HG03139 (cell line): ENCODE results near the gene MCRIP2.

Source experiments
- ATAC-seq: cut with Tn5 transposase; IDR thresholded peaks from one replicate; pipeline ENCODE4 v1.9.1; 2021; ENCODE audit not compliant: unreplicated experiment

The MCRIP2 gene

DNA sequence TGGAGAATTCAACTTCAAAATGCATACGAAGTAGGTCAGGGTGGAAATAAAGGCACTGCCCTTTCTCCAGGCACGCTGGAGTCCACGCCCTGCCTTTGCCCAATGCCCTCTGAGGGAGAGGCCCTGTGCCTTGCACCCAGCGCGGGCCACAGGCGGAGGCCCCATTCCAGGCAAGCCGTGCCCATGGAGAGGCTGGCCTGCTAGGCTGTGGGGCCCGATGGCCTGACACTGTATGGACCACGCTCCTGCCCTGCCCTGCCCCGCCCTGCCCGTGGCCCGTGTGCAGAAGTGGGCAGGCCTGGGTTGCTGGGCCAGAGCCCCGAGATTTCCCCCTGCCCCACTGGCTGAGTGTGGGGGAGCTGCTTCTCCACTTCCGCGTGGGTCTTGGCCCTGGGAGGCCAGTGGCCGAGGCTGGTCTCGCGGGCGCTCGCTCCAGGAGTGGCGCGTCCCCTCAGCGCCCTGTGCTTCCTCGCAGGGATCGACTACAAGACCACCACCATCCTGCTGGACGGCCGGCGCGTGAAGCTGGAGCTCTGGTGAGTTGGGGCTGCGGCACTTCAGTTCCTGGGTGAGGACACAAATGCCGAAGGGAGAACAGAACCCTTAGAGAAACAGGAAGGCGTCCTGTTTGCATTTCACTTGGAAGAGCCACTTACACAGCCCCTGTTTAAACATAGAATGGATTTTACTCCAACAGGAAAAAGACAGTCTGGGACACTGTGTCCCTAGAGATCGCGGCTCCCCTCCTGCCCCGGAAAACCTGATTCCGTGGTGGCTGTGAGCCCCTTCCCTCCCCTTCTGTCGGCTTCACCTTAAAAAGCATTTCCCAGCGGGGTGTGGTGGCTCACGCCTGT, 24.7 kb upstream of the MCRIP2 start:
- no peak for ATAC-seq

DNA sequence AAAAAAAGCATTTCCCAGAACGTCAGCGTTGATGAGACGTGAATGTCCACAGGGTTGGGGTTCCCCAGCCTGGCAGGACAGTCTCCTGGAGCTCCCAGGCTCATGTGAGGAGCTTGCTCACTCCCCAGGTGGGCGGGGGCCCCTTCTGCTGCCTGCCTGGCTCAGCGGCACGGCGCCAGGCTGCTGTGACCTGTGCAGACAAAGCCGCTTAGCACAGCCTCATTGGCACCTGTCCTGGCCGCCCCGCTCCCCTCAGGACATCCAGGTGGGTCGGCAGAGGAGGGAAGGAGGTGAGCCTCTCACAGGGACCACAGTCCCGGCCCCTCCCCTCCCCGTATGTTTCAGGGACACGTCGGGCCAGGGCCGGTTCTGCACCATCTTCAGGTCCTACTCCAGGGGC, 23.8 kb upstream of the MCRIP2 start:
- ATAC-seq: no peak

DNA sequence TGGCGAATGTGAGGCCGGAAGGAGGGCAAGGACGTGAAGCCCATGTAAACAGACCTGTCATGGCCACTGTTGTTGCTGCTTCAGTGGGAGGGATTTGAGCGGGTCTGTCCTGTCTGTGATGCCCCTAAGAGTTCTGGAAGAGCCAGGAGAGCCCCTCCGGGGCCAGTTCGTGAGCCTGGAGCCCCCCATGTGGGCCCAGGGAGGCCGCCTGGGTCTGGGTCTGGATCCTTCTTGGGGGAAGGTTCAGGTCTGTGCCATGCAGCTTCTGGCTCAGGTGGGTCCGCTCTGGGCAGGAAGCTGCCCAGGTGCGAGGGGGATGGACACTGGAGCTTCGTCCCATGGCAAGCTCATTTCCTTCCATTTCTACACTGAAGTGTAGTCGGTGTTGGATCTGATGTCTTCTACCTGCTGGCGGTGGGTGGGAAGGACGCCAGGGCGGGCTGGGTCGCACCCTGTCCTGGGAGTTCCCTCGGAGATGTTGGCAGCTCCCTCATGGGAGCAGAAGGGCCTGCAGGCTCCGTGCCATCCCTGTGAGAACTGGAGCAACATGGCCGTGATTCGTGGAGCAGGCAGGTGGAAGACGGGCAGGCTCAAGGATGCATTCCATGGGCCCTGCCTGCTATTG, 22.0 kb upstream of the MCRIP2 start:
- no peak for ATAC-seq

DNA sequence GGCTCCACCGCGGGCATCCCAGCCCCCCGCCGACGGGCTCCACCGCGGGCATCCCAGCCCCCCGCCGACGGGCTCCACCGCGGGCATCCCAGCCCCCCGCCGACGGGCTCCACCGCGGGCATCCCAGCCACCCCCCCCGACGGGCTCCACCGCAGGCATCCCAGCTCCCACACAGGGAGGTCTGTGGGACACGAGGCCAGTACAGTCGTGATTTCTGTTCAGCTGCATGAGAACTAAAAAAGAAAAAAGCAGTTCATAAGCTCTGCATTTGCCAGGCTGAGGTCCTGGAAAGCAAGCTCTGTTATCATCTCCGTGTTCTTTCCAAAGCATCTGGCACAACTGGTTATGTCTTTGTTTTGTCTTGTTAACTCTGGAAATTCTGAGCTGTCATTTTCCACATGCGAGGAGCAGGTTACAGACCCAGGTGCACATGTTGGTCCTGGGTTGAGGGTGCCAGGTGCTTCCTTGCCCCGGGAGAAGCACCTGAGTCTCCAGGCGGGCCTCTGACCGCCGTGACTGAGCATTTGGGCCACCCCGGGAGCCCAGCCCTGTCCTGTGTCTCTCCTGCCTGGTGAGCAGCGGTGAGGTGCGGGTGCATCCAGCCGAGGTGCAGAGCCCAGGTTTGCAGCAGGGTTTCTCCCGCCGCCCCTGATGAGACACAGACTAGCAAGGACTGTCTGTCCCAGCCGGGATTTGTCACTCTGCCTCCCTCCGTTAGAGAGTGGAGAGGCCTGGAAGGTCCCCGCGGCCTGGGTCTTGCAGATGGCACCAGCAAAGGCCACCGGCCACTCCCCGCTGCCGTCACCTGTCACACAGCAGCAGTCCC, 20.7 kb upstream of the MCRIP2 start:
- ATAC-seq: no peak

DNA sequence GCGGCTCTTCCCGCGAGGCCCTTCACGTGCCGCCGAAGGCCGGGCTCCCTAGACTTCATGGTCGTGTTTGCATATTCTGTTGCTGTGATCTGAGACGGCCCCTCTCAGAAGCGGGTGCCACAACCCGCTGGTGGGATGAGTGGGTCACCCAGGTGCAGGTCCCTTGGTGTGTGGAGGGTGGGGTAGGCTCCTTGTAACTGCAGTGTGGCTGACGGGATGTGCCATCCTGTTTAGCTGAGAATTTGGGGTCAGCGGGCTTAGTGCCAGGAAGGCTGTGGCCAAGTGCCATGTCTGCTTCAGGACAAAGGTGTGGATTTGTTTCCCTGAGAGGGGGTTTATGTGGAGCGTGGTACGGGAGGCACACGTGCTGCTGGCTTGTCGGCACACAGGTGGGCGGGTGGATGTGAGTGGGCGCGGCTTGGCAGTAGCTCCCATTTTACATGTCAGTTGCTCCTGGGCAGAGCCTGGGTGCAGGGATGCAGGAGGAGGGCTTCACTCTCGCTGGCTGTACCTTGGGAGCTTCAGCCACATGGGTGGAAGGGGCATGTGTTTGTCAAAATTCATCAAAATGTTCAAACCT, 20.0 kb upstream of the MCRIP2 start:
- no peak for ATAC-seq

DNA sequence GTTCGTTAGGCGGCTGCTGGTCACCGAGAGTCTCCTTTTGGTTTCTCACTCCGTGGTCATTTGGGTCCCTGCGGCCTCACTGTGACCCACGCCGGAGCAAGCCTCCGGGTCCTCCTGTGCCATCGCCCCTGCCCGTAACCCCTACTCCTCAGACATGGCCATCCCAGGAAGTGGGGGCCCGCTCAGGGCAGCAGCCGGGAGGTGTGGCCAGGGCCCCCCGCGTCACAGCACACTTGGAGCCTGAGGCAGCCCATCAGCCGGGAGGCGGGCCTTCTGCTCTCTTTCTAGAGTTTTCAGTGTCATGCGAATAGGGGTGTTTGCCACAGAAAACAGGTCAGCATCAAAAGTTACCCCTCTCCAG, 18.7 kb upstream of the MCRIP2 start:
- ATAC-seq: no peak

DNA sequence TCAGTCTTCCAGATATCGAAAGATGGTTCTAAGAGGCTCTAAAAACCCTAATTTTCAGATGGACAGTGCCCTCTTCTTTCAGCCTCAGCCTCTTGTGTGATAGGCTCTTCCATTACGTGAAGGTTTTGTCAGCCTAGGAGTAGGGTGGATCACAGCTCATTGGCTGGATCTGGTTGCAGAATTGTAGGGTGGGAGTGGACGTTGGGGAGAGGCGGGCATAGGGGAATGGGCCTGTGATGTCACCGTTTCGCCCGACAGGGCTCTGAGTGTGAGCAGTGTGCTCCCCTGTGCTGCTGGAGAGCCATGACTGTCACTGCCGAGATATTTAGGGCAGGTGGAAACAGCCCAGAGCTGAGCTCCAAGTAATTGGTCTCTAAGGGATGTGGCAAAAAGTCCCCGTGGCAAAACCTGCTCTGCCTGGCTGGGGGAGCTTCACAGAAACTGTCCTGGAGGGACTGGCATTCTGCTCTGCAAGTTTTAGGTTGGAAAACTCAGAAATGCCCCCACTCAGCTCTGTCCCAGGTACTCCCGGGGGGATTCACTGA, 17.0 kb upstream of the MCRIP2 start:
- no peak for ATAC-seq

DNA sequence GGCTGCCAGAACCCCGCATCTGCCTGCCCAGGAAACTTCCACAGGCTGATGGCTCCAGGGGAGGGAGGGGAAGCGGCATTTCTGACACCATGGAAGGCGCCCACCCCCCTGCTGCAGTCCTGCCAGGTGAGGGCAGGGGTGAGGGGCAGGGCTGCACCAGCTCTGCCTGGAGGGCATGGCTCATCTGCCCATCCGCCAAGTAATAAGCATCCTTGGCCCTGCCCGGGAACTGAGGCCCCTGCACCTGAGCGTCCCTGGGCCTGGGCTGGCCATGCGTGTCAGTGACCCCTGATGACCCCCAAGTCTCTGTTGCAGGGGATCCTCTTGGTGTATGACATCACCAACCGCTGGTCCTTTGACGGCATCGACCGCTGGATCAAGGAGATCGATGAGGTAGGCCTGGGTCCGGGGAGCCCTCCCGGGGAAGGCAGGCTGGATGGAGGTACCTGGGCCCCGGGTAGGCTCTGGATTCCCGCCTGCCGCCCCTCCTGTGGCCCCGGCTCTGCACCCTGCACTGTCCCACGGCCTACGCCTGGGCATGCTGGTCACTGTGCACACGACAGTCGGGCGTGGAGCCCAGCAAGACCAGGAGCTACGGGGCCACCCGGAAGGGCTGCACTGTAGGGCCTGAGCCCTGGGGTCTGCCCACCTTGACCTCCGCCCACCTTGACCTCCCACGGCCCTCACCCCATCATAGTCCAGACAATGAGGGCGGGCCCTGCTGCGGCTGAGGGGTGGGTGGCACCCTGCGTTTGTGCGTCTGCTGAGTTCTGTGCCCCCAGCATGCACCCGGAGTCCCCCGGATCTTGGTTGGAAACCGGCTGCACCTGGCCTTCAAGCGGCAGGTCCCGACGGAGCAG, 16.3 kb upstream of the MCRIP2 start:
- ATAC-seq: no peak

DNA sequence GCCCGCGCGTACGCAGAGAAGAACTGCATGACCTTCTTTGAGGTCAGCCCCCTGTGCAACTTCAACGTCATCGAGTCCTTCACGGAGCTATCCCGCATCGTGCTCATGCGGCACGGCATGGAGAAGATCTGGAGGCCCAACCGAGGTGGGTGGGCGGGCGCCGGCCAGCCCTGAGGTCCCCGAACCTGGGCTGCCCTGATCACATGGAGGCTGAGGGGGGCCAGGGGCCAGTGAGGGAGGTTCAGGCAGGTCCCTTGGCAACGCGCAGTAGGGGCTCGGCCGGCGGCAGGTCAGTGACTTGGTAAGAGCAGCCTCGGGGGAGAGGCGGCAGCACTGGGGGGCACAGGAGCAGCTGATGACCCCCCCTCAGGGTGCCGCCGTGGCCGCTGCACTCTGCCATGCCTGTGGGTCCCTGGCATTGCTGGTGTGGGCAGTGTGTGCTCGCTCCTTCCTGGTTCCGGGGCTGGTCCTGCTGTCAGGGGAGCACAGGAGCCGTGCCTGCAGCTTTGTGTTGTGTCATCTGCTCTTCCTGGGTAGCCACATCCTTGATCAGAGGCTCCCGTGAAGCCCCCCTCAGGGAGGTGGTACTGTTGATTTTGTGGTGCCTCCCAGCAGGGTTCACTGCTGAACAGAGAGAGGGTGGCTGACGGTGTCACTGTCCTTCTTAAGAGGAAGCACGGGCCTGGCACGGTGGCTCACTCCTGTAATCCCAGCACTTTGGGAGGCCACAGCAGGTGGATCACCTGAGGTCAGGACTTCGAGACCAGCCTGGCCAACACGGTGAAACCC, 15.5 kb upstream of the MCRIP2 start:
- no peak for ATAC-seq

DNA sequence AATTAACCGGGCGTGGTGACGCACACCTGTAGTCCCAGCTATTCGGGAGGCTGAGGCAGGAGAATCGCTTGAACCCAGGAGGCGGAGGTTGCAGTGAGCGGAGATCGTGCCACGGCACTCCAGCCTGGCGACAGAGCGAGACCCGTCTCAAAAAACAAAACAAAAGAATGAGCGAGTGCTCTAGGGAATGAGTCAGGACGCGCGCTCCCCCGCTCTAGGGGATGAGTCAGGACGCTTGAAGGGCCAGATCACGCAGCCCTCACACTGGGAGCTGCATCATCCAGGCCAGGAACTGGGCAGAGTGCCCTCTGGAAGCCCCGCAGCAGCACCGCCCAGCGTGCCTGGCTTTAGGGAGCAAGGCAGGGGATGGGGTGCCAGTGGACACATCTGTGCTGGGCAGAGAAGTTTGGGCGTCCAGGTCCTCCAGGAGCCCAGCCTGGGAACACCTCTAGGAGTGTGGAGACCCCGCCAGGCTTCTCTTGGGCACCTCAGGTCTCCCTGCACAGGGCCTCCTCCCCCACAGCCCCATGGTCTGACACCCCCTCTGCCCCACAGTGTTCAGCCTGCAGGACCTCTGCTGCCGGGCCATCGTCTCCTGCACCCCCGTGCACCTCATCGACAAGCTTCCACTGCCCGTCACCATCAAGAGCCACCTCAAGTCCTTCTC, 14.7 kb upstream of the MCRIP2 start:
- no peak for ATAC-seq

DNA sequence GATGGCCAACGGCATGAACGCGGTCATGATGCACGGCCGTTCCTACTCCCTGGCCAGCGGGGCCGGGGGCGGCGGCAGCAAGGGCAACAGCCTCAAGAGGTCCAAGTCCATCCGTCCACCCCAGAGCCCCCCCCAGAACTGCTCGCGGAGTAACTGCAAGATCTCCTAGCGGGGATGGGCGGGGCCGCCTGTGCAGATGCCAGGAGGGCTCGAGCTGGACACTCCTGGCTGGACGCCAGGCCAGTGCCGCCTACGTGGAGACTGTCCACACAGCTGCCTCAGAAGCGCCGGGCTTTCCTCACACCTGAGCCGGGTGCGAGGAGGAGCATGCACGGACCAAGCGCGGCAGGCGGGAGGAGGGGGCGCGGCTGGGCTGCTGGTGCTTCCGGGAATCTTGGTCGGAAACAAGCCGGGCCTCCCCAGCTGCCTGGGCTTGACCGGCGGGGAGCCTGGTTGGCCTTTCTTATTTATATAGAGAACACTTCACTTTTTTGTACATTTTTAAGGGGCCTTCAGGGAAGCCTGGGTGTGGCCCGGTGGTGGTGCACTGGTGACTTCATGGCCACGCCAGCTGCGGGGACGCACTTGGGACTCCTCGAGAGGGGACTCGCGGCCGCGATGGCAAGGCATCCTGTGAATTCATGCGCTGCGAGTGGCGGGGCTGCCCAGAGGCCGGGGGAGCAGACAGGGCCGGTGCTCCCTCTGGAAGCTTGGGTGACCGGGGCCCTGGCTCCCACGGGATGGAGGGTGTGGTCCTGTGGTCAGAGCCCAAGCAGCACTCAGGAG, 14.0 kb upstream of the MCRIP2 start:
- no peak for ATAC-seq

DNA sequence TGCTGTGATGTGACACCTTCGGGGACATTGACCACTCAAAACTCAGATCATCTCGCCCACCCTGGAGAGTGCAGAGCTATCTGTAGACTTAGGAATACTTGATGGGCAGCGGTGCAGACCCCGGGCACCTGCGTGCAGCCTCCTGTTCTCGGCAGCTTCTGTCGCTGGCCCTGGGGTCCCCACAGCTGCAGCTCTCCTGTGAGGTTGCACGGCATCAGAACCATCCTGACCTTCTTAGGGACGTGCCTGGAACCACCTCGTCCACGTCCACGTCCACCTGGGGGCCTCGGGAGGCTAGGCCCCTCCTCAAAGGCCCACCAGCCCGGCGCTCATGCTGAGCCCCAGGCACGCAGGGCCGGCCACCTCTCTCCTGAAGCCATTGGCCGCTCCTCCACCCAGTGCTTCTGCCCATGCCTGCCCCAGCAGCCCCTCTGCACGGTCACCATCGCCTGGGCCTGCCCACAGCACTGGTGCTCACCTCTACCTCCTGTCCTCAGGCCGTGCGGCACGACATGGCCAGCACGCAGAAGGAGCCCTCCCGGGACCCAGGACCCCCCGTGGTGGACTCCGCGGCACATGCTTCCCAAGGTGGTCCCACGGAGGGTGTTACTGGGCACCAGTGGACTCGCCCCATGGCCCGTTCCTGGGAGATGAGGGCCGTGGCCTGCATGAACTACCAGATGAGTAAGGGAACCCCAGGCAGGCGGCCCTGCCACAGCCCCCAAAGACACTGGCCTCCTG, 13.1 kb upstream of the MCRIP2 start:
- ATAC-seq: no peak

DNA sequence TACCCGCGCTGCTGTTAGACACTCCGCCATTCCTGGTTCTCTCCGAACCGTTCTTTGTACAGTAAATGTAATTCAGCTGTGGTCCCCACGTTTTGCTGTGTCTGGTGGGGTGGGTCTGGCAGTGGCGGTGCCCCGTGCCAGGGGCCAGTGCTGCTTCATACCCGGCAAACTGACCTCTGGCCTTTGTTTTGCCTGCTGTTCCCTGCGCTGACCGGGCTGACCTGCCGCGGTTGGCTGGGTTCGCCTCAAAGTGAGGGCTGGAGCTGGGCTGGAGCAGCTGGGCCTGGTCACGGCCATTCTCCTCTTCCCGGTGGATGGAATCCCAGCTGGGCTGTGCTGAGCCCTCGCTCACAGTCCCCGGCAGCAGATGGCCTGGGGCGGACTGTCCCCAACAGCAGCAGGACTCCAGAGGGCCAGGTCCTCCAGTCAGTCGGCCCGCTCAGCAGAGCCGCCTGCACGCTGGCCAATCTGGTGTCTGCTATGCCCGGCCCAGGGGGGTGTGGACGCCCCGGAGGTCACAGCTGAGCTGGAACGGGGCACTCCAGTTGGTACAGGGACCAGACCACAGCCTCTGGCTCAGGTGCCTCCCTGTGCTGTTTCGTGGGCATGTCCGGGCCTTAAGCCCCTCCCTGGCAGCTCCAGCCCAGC, 12.3 kb upstream of the MCRIP2 start:
- ATAC-seq: no peak

DNA sequence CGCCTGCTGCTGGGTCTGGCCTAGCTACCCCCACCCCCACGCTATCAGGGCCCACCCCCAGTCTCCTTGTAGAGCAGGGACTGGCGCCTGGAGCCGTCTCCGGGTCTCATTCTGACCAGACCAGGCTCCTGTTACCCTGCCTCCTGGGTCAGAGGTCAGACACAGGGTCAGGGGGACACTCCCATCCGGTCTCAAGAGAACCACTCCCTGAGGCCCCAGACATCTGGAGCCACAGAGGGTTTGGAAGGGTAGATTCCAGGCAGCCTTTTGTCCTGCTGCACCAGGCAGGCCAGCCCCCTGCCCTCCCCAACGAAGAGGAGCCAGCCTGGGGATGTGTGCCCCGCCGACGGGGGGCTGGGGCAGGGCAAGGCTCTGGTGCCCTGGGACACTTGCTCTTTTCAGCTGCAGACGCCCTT, 11.8 kb upstream of the MCRIP2 start:
- ATAC-seq: no peak

DNA sequence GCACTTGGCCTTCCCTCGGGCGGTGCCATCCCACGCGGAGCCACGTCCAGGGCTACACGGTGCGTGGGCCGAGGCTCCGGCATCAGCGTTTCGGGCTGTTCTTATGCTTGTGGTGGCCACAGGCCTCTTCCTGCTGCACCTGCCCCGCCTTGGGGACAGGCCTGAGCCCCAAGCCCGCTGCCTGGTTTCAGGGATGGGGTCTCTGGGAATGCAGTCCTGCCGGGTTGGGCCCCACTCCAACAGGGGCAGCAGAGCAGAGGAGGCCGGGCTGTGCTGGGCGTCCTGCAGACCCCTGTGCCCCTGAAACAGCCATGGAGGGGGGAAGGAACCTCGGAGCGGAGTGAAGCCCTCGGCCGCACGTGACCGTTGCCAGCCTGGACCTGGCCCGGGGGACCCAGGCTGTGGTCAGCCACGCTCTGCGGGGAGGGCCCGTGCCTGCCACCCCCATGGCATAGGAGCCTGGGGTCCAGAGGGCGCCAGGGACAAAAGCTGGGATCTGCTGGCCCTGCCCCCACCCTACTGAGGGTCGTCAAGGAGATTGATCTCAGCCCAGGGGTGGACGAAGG, 11.3 kb upstream of the MCRIP2 start:
- ATAC-seq: no peak

DNA sequence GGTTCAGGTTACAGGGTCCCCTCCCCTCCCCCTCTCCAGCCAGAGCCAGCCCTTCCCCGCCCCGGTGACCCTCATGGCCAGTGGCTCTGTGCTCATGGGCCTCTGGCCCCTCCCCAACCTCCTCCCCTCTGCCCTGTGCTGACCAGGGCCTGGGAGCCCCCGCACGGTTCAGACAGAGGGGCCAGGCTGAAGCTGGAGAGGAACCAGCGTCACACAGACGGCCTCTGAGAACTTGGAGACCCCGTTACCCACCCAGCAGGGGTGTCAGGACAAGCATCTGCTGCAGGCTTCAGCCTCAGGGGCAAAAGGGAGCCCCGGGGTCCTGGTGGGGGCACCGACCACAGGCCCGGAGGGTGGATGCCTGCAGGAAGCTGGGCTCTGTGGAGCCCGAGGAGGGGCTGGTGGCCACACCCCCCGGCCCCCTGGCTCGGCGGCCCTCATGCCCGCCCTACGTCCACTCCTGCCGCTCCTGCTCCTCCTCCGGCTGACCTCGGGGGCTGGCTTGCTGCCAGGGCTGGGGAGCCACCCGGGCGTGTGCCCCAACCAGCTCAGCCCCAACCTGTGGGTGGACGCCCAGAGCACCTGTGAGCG, 10.7 kb upstream of the MCRIP2 start, which contains the start of gene WFIKKN1:
Gene WFIKKN1 (plus strand): TSS at position 171 of the 591 bp plus-strand sequence. CDS start 269 bp downstream, at position 440.
- ATAC-seq: no peak
